Measurements from ENCODE around the gene CARD10. TPM values are rescaled to one million over a fixed set of nuclear protein-coding genes. Genes with fewer than 3 reads are reported as not detected.

The CARD10 gene
- polyA plus RNA-seq, 1 donor (not counting 4 experiments of a cell fraction or from before 2014, with no cell fraction given), result 32.2 TPM

- H3K9me1 ChIP-seq (ENCODE audit: control insufficient read depth, extremely low read depth, insufficient read depth, low read length), result peaks cover 6% of the 10 kb centered on the region
- DNase-seq (ENCODE audit: low read depth, low spot score) (no peak), FAIRE-seq (no peak)
- H3K79me2 ChIP-seq (ENCODE audit: control insufficient read depth, insufficient read depth, low read length), result peaks cover 49% of the 10 kb centered on the region
- peaks cover 28% of the 10 kb centered on the region for H3K4me1 ChIP-seq (ENCODE audit: control insufficient read depth, extremely low read depth, insufficient read depth, low read length)
- H3K4me2 ChIP-seq (ENCODE audit: control insufficient read depth, extremely low read depth, insufficient read depth, low read depth, low read length), result no peak overlapping the region
- no peaks in the 10 kb centered on the region for H3K27me3 ChIP-seq (ENCODE audit: control insufficient read depth, extremely low read depth, insufficient read depth, low read length)
- peak overlapping the region; percentile 6 for H3K9ac ChIP-seq (ENCODE audit: control insufficient read depth, extremely low read depth, insufficient read depth, low read length)
- H3K27ac ChIP-seq (ENCODE audit: control insufficient read depth, insufficient read depth, low read length), result peak overlapping the region; percentile 42
- no peak for TF ChIP-seq EZH2 (IDR thresholded peaks at IDR 0.05; ENCODE audit: low read length)
- TF ChIP-seq CTCF (optimal IDR thresholded peaks at IDR 0.05 in 1 of 3, IDR thresholded peaks at IDR 0.05 in 1 of 3, conservative IDR thresholded peaks at IDR 0.05 in 1 of 3; ENCODE audit: extremely low read depth in 1 of 3, insufficient read depth in 2 of 3, low read length in 3 of 3), result no peak
- peaks cover 24% of the 10 kb centered on the region for H4K20me1 ChIP-seq (ENCODE audit: control insufficient read depth, extremely low read depth, insufficient read depth, low read length)
- no peak overlapping the region for H3K4me3 ChIP-seq (ENCODE audit: control insufficient read depth in 2 of 3, extremely low read depth in 1 of 3, insufficient read depth in 2 of 3, low read depth in 1 of 3, low read length in 3 of 3)
- H2AFZ ChIP-seq (ENCODE audit: control insufficient read depth, low read length), result no peak overlapping the region
- peaks cover 61 to 82% of the 10 kb centered on the region in 2 experiments for H3K36me3 ChIP-seq (ENCODE audit: control insufficient read depth in 2 of 2, extremely low read depth in 1 of 2, insufficient read depth in 2 of 2, low read length in 2 of 2)
- H3K9me3 ChIP-seq (ENCODE audit: control insufficient read depth, low read depth, low read length), result no peaks in the 10 kb centered on the region
- dilution Hi-C loops (cut with MboI; ENCODE audit: extremely low pct_ligation_motif_present, low sequenced_read_pairs), result no loop called here
These were observed 22.6 kb downstream of the CARD10 start for GRCh38 chr22:37496651-37497050.

GRCh38 chr22:37493979-37494378 is 25.2 kb downstream of the CARD10 start:
- no peak overlapping the region for H3K27ac ChIP-seq (ENCODE audit: control insufficient read depth, insufficient read depth, low read length)
- FAIRE-seq, result no peak
- no peak for DNase-seq (ENCODE audit: low read depth, low spot score)

More at GRCh38 chr22:37493979-37494378, 25.2 kb downstream of the CARD10 start:
- Histone ChIP-seq H2AFZ (ENCODE audit: control insufficient read depth, low read length) (no peak overlapping the region), H3K27me3 (ENCODE audit: control insufficient read depth, extremely low read depth, insufficient read depth, low read length) (no peaks in the 10 kb centered on the region), H4K20me1 (ENCODE audit: control insufficient read depth, extremely low read depth, insufficient read depth, low read length) (peaks cover 19% of the 10 kb centered on the region), H3K9me1 (ENCODE audit: control insufficient read depth, extremely low read depth, insufficient read depth, low read length) (peaks cover 6% of the 10 kb centered on the region), H3K79me2 (ENCODE audit: control insufficient read depth, insufficient read depth, low read length) (peaks cover 24% of the 10 kb centered on the region), H3K4me1 (ENCODE audit: control insufficient read depth, extremely low read depth, insufficient read depth, low read length) (peaks cover 22% of the 10 kb centered on the region), H3K9me3 (ENCODE audit: control insufficient read depth, low read depth, low read length) (no peaks in the 10 kb centered on the region), H3K36me3 (ENCODE audit: control insufficient read depth in 2 of 2, extremely low read depth in 1 of 2, insufficient read depth in 2 of 2, low read length in 2 of 2) (peaks cover 57 to 82% of the 10 kb centered on the region in 2 experiments), H3K9ac (ENCODE audit: control insufficient read depth, extremely low read depth, insufficient read depth, low read length) (no peak overlapping the region), H3K4me3 (ENCODE audit: control insufficient read depth in 2 of 3, extremely low read depth in 1 of 3, insufficient read depth in 2 of 3, low read depth in 1 of 3, low read length in 3 of 3) (no peak overlapping the region), H3K4me2 (ENCODE audit: control insufficient read depth, extremely low read depth, insufficient read depth, low read depth, low read length) (no peak overlapping the region)
- TF ChIP-seq CTCF (optimal IDR thresholded peaks at IDR 0.05 in 1 of 3, IDR thresholded peaks at IDR 0.05 in 1 of 3, conservative IDR thresholded peaks at IDR 0.05 in 1 of 3; ENCODE audit: extremely low read depth in 1 of 3, insufficient read depth in 2 of 3, low read length in 3 of 3) (no peak), EZH2 (IDR thresholded peaks at IDR 0.05; ENCODE audit: low read length) (no peak)
- dilution Hi-C loops (cut with MboI; ENCODE audit: extremely low pct_ligation_motif_present, low sequenced_read_pairs), result no loop called here

All from keratinocyte (primary cell).